ENCODE data around the gene HIF3A. TPM values are rescaled to one million over a fixed set of nuclear protein-coding genes. Genes with fewer than 3 reads are reported as not detected.

HIF3A gene
- total and polyA plus RNA-seq, 9 of the 15 experiments (the other 6 are each of a cell fraction or from before 2014, with no cell fraction given), result 0.29 TPM; not detected in 8

DNA sequence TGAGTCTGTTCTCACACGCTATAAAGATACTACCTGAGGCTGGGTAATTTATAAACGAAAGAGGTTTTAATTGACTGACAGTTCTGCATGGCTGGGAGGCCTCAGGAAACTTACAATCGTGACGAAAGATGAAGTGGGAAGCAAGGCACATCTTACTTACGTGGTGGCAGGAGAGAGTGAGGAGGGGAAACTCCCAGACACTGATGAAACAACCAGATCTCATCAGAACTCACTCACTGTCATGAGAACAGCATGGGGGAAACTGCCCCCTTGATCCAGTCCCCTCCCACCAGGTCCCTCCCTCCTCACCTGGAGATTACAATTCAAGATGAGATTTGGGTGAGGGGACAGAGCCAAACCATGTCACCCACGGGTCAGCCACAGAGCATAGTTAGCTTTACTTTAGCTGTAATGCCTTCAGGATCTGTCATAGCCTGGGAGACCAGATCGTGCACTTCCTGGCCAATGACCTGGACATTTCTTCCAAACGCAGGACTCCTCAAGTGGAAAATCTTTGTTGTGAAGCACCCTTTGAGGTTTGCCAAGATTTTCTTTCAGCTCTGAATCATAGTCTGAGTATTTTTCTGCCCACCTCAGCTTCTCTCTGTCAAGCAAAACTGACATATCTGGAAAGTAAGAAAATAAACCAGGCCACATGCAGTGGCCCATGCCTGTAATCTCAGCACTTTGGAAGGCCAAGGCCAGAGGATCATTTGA, 25.2 kb upstream of the HIF3A start:
- in situ Hi-C loops (cut with MboI) (no loop called here), intact Hi-C loops (cut with micrococcal nuclease) (no loop called here)
- Histone ChIP-seq H4K20me1 (replicated peaks; ENCODE audit: control insufficient read depth, insufficient read depth, low read length) (no peaks in the 10 kb centered on the region), H3K9me3 (replicated peaks; ENCODE audit: control insufficient read depth, insufficient read depth, low read depth, low read length) (no peaks in the 10 kb centered on the region), H3K27ac (ENCODE audit: extremely low read depth, low read depth, low read length) (no peak overlapping the region), H3K4me2 (ENCODE audit: insufficient read depth, low read length) (no peak overlapping the region), H3K9ac (ENCODE audit: insufficient read depth in 1 of 2, low read depth in 2 of 2, low read length in 2 of 2) (no peak overlapping the region), H3K9me1 (ENCODE audit: control insufficient read depth, insufficient read depth, low read length) (no peaks in the 10 kb centered on the region), H3K4me3 (no peak overlapping the region), H3K36me3 (ENCODE audit: control insufficient read depth, insufficient read depth, low read length) (no peaks in the 10 kb centered on the region), H2AFZ (ENCODE audit: low read depth, low read length) (no peak overlapping the region), H3K27me3 (ENCODE audit: control insufficient read depth in 2 of 2, insufficient read depth in 2 of 2, low read length in 2 of 2) (peaks cover 9 to 26% of the 10 kb centered on the region in 2 experiments), H3K79me2 (ENCODE audit: control insufficient read depth, insufficient read depth, low read length) (no peaks in the 10 kb centered on the region), H3K4me1 (replicated peaks in 1 of 2; ENCODE audit: control insufficient read depth in 2 of 2, insufficient read depth in 2 of 2, low read length in 2 of 2) (no peaks in the 10 kb centered on the region; a peak in 1 of 5 replicates)
- no TSS peak for BruUV-seq (replicated peaks)
- no peak for DNase-seq (ENCODE audit: extremely low read depth in 1 of 4, low spot score in 3 of 4)
- no peak for ATAC-seq
- CTCF ChIA-PET (ENCODE audit: low intra/inter-chr PET ratio), result no interaction called here
- WGBS (ENCODE audit: insufficient coverage, low coverage, missing lambda C conversion rate), result 1% methylated on average over 8 of the region's 8 CpGs
- FAIRE-seq, result no peak
- POLR2A ChIA-PET, result interaction anchor here (0.8 kb wide), 1 partner anchor 9 kb away, joined by 3 read pairs; no protein-coding TSS in a partner anchor
- TF ChIP-seq HEY1 (CRISPR knock-in tag; IDR thresholded peaks at IDR 0.05; ENCODE audit: borderline replicate concordance) (no peak), ZSCAN32 (CRISPR knock-in tag; IDR thresholded peaks at IDR 0.05) (no peak), SMARCC2 (IDR thresholded peaks at IDR 0.05; ENCODE audit: low read depth) (no peak), GATAD2A (IDR thresholded peaks at IDR 0.05) (no peak), KLF13 (tag; IDR thresholded peaks at IDR 0.05; ENCODE audit: borderline replicate concordance, low read depth) (no peak), MCM2 (IDR thresholded peaks at IDR 0.05; ENCODE audit: low read depth) (no peak), KDM1A (IDR thresholded peaks at IDR 0.05) (no peak), CHD4 (IDR thresholded peaks at IDR 0.05; ENCODE audit: insufficient read depth, insufficient replicate concordance, low read depth, low read length, poor library complexity, severe bottlenecking) (no peak), ESRRB (CRISPR knock-in tag; IDR thresholded peaks at IDR 0.05; ENCODE audit: borderline replicate concordance) (no peak)
- TF ChIP-seq, protein P1, sequence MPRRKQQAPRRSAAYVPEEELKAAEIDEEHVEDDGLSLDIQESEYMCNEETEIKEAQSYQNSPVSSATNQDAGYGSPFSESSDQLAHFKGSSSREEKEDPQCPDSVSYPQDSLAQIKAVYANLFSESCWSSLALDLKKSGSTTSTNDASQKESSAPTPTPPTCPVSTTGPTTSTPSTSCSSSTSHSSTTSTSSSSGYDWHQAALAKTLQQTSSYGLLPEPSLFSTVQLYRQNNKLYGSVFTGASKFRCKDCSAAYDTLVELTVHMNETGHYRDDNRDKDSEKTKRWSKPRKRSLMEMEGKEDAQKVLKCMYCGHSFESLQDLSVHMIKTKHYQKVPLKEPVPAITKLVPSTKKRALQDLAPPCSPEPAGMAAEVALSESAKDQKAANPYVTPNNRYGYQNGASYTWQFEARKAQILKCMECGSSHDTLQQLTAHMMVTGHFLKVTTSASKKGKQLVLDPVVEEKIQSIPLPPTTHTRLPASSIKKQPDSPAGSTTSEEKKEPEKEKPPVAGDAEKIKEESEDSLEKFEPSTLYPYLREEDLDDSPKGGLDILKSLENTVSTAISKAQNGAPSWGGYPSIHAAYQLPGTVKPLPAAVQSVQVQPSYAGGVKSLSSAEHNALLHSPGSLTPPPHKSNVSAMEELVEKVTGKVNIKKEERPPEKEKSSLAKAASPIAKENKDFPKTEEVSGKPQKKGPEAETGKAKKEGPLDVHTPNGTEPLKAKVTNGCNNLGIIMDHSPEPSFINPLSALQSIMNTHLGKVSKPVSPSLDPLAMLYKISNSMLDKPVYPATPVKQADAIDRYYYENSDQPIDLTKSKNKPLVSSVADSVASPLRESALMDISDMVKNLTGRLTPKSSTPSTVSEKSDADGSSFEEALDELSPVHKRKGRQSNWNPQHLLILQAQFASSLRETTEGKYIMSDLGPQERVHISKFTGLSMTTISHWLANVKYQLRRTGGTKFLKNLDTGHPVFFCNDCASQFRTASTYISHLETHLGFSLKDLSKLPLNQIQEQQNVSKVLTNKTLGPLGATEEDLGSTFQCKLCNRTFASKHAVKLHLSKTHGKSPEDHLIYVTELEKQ (CRISPR knock-in tag; IDR thresholded peaks at IDR 0.05), result no peak
- TF ChIP-seq, protein P2, sequence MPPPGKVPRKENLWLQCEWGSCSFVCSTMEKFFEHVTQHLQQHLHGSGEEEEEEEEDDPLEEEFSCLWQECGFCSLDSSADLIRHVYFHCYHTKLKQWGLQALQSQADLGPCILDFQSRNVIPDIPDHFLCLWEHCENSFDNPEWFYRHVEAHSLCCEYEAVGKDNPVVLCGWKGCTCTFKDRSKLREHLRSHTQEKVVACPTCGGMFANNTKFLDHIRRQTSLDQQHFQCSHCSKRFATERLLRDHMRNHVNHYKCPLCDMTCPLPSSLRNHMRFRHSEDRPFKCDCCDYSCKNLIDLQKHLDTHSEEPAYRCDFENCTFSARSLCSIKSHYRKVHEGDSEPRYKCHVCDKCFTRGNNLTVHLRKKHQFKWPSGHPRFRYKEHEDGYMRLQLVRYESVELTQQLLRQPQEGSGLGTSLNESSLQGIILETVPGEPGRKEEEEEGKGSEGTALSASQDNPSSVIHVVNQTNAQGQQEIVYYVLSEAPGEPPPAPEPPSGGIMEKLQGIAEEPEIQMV (tag; conservative IDR thresholded peaks at IDR 0.05; ENCODE audit: low read depth), result no peak
- TF ChIP-seq, protein P3, sequence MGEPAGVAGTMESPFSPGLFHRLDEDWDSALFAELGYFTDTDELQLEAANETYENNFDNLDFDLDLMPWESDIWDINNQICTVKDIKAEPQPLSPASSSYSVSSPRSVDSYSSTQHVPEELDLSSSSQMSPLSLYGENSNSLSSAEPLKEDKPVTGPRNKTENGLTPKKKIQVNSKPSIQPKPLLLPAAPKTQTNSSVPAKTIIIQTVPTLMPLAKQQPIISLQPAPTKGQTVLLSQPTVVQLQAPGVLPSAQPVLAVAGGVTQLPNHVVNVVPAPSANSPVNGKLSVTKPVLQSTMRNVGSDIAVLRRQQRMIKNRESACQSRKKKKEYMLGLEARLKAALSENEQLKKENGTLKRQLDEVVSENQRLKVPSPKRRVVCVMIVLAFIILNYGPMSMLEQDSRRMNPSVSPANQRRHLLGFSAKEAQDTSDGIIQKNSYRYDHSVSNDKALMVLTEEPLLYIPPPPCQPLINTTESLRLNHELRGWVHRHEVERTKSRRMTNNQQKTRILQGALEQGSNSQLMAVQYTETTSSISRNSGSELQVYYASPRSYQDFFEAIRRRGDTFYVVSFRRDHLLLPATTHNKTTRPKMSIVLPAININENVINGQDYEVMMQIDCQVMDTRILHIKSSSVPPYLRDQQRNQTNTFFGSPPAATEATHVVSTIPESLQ (CRISPR knock-in tag; IDR thresholded peaks at IDR 0.05), result no peak
